ENCODE data around the gene DONSON. TPM values are rescaled to one million over a fixed set of nuclear protein-coding genes. Genes with fewer than 3 reads are reported as not detected.
"Not testable (repeated sequence)": the region's sequence is repeated elsewhere in the genome, so short reads cannot be mapped to it uniquely, and the experiment has no call there.

The DONSON gene
- total and polyA plus RNA-seq, 2 of the 8 experiments (the other 6 are each of a cell fraction or from before 2014, with no cell fraction given), result 21.9 to 32.5 TPM

GRCh38 chr21:33576741-33577141 is 11.7 kb downstream of the DONSON start:
- 82% methylated on average over 2 of the region's 2 CpGs; no CpG with 5 or more reads in 1 of the 2 experiments for WGBS, 2 experiments (ENCODE audit: extremely low coverage in 1 of 2, insufficient coverage in 1 of 2, insufficient read length in 1 of 2, insufficient replicate concordance in 2 of 2, low coverage in 1 of 2, low lambda C conversion rate in 2 of 2, missing lambda C conversion rate in 1 of 2)
- POLR2A ChIA-PET (ENCODE audit: partially characterized antibody), result interaction anchor here (1.1 kb wide), 2 partner anchors 25 to 33 kb away, joined by 3 to 4 read pairs; partner anchors contain the start of gene SON

More at GRCh38 chr21:33576741-33577141, 11.7 kb downstream of the DONSON start:
- H2BK20ac ChIP-seq (ENCODE audit: low read length); H3K23ac ChIP-seq (ENCODE audit: insufficient read length); H3K27ac ChIP-seq (ENCODE audit: low read depth, low read length); H2AK5ac ChIP-seq (ENCODE audit: low read depth, low read length); H2AFZ ChIP-seq (ENCODE audit: low read length); H4K5ac ChIP-seq (ENCODE audit: insufficient read length, low read depth, low read length); H4K8ac ChIP-seq (ENCODE audit: extremely low read depth, insufficient read depth, low read length); H3K4me1 ChIP-seq (replicated peaks in 1 of 4; ENCODE audit: control insufficient read depth in 3 of 4, insufficient read depth in 4 of 4, low read length in 3 of 4); H3K79me2 ChIP-seq (ENCODE audit: control insufficient read depth in 1 of 2, insufficient read depth in 2 of 2, low read length in 2 of 2); H2BK5ac ChIP-seq (ENCODE audit: low read depth, low read length); H3K79me1 ChIP-seq (ENCODE audit: low read depth, low read length); DNase-seq (ENCODE audit: low read depth in 1 of 2, low spot score in 2 of 2); H3K23me2 ChIP-seq (ENCODE audit: low read depth, low read length); H3K56ac ChIP-seq (replicated peaks; ENCODE audit: insufficient read length, low read depth, low read length); H3K4me2 ChIP-seq (ENCODE audit: insufficient read depth in 1 of 2, low read depth in 2 of 2, low read length in 2 of 2); H3K4ac ChIP-seq (replicated peaks; ENCODE audit: insufficient read length, low read depth, low read length); H3K9ac ChIP-seq (replicated peaks in 1 of 4; ENCODE audit: extremely low read depth in 1 of 4, low read depth in 3 of 4, low read length in 3 of 4); H3K18ac ChIP-seq (ENCODE audit: extremely low read depth, low read length); H2BK120ac ChIP-seq (replicated peaks; ENCODE audit: low read depth, low read length); H3K27me3 ChIP-seq (replicated peaks in 1 of 4; ENCODE audit: control insufficient read depth in 3 of 4, extremely low read depth in 1 of 4, insufficient read depth in 3 of 4, low read length in 3 of 4); H3K9me3 ChIP-seq (ENCODE audit: insufficient read depth in 2 of 2, low read depth in 1 of 2, low read length in 1 of 2); CTCF ChIA-PET (ENCODE audit: partially characterized antibody); H3K14ac ChIP-seq (ENCODE audit: insufficient read length); H4K91ac ChIP-seq (replicated peaks; ENCODE audit: insufficient read length, low read length); H2BK12ac ChIP-seq (ENCODE audit: low read depth, low read length); H3K4me3 ChIP-seq (ENCODE audit: extremely low read depth in 1 of 4, insufficient read depth in 2 of 4, low read depth in 3 of 4, low read length in 4 of 4); H4K20me1 ChIP-seq (replicated peaks in 1 of 2; ENCODE audit: control insufficient read depth in 1 of 2, insufficient read depth in 2 of 2, low read length in 2 of 2); H2BK15ac ChIP-seq (ENCODE audit: low read length): not testable (repeated sequence)
- peaks cover 11 to 76% (median 39%) of the 10 kb centered on the region in 4 experiments; a peak in 7 of 8 replicates for H3K36me3 ChIP-seq (ENCODE audit: control insufficient read depth in 2 of 4, insufficient read depth in 4 of 4, low read length in 3 of 4)
- peak; percentile 55 for FAIRE-seq
